Activated CD4-positive, alpha-beta T cell treated with anti-CD3 and anti-CD28 coated beads, Interleukin-2, amount 50 U/mL, for 1 hour (primary cell): Measurements from ENCODE around the gene PEX7.
"Not testable (repeated sequence)": the region's sequence is repeated elsewhere in the genome, so short reads cannot be mapped to it uniquely, and the experiment has no call there.

Experiments
- DNase-seq: peaks from one replicate; pipeline ENCODE4 v3.0.0-alpha.2; 2020

Gene PEX7

GRCh38 chr6:136791296-136792094, 30.9 kb upstream of the PEX7 start:
- DNase-seq, result peak; percentile 47

GRCh38 chr6:136792095-136792409, 30.3 kb upstream of the PEX7 start:
- DNase-seq, result no peak

GRCh38 chr6:136792410-136793262, 29.8 kb upstream of the PEX7 start, which contains the start of gene MAP3K5:
TSS of gene MAP3K5 (minus strand) at chr6:136792477. CDS start at chr6:136792157, 320 bp downstream.
- DNase-seq, result peak; percentile 96

- no peak for DNase-seq
Measured at GRCh38 chr6:136793363-136793762, 29.0 kb upstream of the PEX7 start.

DNA sequence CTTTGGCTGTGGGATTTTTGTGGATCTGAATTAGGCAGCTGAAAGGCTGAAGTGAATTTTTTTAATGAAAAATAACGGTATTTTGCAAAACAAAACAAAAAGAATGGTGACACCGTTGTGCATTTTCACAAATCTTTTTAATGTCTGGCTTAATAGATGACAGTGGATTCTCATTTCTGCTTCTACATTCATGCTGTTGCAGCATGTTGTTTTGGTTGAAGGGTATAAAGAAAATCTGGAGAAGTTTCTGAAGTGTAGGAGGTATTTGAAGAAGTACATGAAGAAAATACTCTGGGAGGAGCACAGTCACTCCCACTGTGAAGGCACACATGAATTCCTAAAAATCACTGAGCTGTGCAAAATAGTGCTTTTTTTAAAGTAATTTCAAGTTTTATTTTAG, 27.0 kb upstream of the PEX7 start:
- no peak for DNase-seq

GRCh38 chr6:136795996-136796395, 26.4 kb upstream of the PEX7 start:
- no peak for DNase-seq

- DNase-seq, result no peak
Measured at GRCh38 chr6:136798044-136798443, 24.3 kb upstream of the PEX7 start.

- DNase-seq, result no peak
Measured at GRCh38 chr6:136801581-136801980, 20.8 kb upstream of the PEX7 start.

- no peak for DNase-seq
Measured at GRCh38 chr6:136803608-136804007, 18.8 kb upstream of the PEX7 start.

- DNase-seq, result no peak
Measured at GRCh38 chr6:136809091-136809860, 13.1 kb upstream of the PEX7 start.

- DNase-seq, result no peak
Measured at GRCh38 chr6:136811272-136811671, 11.1 kb upstream of the PEX7 start.

DNA sequence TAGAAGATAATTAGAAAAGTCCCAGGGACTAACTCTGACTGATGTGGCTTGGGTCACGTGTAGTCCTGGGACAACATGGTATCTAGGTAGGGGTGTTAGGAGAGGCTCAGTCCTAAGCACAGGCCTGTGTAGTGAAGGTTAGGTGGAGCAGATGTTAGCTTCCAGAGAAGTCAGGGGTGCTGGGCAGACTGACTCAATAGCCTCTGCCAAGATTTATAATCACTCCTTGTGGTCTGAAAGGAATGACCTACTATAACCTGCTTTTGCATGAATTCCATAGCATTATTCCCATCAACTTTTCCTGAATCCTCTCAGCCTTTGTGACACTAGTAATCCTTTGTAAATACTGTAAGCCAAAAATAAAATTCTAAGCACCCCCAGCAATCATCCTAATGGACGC, 10.2 kb upstream of the PEX7 start:
- no peak for DNase-seq

GRCh38 chr6:136815608-136816007, 6.8 kb upstream of the PEX7 start:
- DNase-seq, result not testable (repeated sequence)

DNA sequence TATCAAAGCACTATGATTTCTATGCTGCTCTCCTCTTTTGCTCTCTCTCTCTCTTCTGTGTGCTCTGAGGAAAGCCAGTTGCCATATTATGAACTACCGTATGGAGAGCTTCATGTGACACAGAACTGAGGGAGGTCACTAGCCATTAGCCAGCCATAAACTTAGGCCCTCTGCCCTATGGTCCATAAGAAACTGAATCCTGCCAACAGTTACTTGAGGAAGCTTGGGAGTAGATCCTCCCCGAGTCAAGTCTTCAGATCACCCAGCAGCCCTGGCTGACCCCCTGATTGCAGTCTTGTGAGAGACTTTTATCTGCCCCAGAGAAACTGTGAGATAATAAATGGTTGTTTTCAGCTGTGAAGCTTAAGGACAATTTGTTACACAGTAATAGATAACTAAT, 5.7 kb upstream of the PEX7 start:
- DNase-seq, result no peak

GRCh38 chr6:136820561-136820960, 1.8 kb upstream of the PEX7 start:
- no peak for DNase-seq

DNA sequence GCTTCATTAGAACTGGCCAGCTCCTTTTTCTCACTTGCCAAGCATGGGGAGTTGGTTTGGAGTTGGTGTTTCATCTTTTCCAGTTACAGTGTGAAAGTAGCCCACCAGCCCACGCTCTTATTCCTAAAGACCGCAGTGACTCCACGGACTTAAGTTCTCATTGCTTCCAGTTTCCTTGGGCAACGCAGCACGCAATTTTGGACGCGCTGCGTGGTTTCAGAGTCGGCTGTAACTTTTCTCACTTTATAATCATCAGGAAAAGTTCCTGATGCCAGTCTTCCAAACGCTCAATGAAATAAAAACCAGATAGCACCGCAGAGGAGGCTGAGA, 381 bp upstream of the PEX7 start:
- DNase-seq, result no peak

- no peak for DNase-seq
Measured at GRCh38 chr6:136823128-136823660, 802 bp downstream of the PEX7 start.

- no peak for DNase-seq
Measured at GRCh38 chr6:136826216-136826615, 3.8 kb downstream of the PEX7 start.

DNA sequence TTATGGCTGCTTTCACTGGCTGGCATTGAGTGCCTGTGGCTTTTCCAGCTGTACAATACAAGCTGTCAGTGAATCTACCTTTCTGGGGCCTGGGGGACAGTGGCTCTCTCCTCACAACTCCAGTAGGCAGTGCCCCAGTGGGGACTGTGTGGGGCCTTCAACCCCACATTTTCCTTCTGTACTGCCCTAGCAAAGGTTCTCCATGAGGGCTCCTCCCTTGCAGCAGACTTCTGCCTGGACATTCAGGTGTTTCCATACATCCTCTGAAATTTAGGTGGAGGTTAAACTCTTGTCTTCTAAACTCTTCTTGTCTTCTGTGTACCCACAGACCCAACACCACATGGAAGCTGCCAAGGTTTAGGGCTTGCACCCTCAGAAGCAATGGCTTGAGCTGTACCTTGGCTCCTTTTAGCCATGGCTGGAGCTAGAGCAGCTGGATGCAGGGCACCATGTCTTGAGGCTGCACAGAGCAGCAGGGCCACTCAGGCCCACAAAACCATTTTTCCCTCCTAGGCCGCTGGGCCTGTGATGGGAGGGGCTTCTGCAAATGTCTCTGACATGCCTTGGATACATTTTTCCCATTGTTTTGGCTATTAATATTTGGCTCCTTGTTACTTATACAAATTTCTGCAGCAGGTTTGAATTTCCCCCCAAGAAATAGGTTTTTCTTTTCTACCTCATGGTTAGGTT, 9.6 kb downstream of the PEX7 start:
- no peak for DNase-seq

DNA sequence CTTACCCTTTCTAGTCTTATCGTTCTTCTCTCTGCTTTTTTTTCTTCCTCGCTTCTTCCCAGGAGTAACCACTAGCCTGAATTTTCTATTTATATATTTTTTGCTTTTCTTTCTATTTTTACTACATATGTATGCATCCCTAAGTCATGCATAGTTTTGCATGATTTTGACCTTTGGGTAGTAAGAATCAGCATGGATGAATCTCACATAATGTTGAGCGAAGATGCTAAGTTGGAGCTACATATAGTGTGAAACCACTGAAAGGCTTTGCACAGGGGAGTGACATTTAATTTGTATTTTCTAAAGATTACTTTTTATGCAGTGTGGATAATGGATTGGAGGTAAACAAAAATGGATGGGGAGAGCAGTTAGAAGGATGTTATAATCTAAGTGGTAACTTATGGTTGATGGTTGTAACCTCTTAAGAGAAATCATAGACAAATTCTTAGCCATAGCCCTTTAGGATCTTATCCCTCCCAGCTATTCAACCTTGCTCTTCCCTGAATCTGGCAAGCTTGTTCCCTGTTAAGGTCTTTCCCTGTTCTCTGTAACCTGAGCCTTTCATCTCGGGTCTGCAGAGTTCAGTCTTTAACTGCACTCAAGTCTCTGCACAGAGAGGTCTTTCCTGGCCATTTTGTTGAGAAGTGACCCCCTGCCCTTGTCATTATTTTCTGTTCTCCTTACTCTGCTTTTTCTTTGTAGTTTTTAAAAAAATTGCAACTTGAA, 18.0 kb downstream of the PEX7 start:
- DNase-seq, result no peak

GRCh38 chr6:136843210-136843609, 20.8 kb downstream of the PEX7 start:
- no peak for DNase-seq

- DNase-seq, result peak; percentile 10
Measured at GRCh38 chr6:136846046-136846445, 23.7 kb downstream of the PEX7 start.
